HL-60/S4 treated with phorbol 12-myristate 13-acetate at 8.2 ng/mL for 4 days and 3 days (cell line): ENCODE results near the gene UCP2.
"Not testable (repeated sequence)": the region's sequence is repeated elsewhere in the genome, so short reads cannot be mapped to it uniquely, and the experiment has no call there.

ENCODE experiments used
- in situ Hi-C: fragments of 300-500 bp; cut with MboI; formaldehyde crosslinking; loops from 2 replicates; pipeline ENCODE4 v1.15.0; 2022; ENCODE audit warnings: low sequenced_read_pairs

Gene UCP2

DNA sequence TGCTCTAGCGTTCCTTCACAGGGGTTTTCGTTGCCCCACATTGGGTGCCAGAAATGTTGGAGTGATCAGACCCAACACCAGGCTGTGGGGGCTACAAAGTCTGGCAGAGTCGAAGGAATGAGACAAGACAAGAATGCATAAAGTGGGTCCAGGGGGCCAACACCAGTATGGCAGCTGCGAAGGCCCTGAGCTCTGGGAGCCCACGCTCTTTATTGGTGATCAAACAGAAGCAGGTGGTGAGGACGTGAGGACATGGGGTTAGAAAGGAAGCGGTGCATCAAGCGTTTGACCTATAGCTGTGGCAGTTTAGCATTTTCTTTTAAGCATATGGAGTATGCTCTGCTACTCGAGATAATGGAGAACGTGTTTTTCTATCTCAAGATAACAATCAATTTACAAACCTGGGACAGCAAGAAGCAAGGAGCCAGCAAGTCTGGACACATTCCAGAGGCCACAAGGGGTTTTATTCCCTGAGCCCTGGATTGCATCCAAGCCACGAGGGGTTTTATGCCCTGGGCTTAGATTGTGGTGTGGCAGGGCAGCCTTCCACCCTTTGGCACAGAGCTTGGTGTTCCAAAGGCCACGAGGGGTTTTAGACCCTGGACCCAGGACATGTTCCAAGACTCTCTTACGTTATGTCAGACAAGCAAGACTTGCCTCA, 35.7 kb downstream of the UCP2 start:
- in situ Hi-C loops: no loop called here

- in situ Hi-C loops: no loop called here
These were observed 37.2 kb downstream of the UCP2 start for GRCh38 chr11:73945396-73945795.

- in situ Hi-C loops: no loop called here
These were observed 37.7 kb downstream of the UCP2 start for GRCh38 chr11:73944901-73945300.

DNA sequence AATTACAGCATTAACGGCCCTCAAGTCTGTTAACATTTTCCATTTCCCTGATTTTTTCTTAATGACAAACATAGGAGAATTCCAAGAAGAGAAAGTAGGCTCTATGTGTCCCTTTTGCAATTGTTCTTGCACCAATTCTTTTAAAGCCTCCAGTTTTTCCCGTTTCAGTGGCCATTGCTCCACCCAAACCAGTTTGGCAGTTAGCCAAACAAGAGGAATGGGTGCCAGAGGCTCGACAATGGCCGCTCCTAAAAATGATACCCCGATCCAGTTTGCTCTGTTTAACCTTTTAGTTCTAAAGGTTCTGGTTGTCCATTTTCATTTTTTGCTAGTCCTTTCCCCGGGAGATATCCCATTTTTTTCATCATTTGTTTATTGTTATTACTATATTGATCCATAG, 38.6 kb downstream of the UCP2 start:
- in situ Hi-C loops: no loop called here

- in situ Hi-C loops: no loop called here
These were observed 40.6 kb downstream of the UCP2 start for GRCh38 chr11:73942010-73942409.

DNA sequence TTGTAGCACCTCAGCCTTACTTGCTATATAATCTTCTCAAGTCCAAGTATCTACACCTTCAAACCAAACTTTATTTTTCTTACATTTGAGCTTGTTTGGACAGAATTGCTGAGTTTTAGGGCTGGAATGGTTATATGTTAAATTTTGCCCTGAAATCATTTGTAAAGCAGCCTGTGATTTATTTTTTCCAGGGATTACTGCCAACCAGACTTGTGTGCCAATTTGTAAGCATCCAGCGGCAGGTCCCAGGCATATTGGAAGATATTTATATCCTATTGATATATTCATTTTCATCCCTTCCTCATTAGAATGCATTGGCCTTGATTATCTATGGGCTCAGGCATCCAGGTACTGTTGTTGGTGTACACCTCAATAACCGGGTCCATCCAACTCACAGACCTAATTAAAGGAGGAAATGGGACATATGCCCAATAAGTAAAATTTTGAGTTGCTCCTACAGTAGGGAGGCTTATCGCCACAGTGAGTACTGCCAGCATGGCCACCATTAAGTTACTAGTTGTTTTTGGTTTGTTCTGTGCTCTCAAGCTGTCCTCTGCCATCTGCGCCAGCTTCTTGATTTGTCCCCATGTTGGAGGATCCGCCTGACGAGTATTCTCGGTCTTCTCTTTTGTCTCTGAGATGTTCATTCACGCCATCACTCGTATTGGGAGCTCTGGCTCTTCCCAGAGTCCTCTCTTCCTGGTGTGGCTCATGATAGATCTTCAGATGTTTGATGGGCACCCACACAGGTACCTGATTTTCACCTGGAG, 41.7 kb downstream of the UCP2 start:
- in situ Hi-C loops: no loop called here

- in situ Hi-C loops: no loop called here
These were observed 43.5 kb downstream of the UCP2 start for GRCh38 chr11:73939096-73939495.

DNA sequence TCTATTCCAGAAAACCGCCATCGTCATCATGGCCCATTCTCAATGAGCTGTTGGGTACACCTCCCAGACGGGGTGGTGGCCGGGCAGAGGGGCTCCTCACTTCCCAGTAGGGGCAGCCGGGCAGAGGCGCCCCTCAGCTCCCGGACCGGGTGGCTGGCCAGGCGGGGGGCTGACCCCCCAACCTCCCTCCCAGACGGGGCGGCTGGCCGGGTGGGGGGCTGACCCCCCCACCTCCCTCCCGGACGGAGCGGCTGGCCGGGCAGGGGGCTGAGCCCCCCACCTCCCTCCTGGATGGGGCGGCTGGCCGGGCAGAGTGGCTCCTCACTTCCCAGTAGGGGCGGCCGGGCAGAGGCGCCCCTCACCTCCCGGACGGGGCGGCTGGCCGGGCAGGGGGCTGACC, 46.6 kb downstream of the UCP2 start:
- in situ Hi-C loops: not testable (repeated sequence)

DNA sequence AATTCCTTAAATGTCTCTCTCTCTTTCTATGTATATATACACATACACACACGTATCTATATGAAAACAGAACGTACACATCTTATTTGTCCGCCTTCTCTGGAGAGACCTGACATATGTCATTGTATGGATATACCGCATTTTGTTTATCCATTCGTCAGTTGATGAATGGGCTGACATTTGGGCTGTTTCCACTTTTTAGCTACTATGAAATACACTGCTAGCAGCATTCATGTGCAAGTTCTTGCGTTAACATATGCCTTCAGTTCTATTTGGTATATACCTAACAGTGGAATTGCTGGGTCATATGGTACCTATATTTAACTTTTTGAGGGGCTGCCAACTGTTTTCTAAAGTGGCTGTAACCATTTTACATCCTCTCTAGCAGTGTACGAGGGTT, 49.9 kb downstream of the UCP2 start:
- in situ Hi-C loops: no loop called here

- in situ Hi-C loops: no loop called here
These were observed 50.7 kb downstream of the UCP2 start for GRCh38 chr11:73931951-73932350.

DNA sequence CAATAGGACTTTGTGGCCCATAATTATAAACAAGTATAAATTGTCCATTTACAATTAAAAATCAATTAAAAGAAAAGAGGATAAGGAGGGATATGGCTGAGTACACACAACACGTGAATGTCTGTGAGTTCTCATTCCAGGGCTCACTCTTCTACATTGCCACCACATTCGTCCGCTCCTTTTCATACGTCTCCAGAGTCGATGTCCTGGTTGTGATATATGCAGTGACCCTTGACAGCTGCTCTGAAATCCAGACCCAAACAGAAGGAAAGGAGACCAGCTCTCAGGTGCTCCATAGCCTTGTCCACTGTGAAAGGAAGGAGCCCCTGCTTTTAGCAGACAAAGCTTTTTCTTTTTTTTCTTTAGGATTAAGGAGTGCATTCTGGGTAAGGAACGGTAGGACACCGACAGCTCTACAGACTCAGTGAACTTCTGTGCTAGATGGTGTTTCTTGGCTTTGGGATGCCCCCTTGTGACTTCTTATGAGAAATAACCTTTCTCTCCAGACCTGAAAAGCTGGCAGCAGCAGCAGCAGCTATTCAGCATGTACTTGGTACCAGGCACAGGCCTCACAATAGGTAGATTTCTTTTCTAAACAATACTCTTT, 51.5 kb downstream of the UCP2 start:
- in situ Hi-C loops: no loop called here

DNA sequence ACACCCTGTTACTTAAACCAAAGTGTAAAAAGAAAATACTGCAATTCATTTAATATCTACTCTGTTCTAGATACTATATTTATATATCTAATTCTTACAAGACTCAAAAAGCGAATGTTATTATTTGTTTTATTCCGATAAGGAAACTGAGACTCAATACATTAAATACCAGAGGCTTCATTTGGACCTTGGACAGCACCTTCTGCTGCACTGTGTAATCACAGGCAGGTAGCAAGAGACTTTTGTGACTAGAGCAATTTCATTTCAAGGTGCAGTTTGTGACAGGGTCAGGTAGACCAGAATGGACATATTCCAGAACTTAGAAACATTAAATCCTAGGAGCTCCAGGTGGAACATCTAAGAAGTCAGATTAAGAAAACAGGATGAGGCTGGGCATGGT, 53.3 kb downstream of the UCP2 start:
- in situ Hi-C loops: no loop called here
